Glutamatergic neuron (in vitro differentiated cells): ENCODE measurements around the gene PCDHGA2. TPM values are rescaled to one million over a fixed set of nuclear protein-coding genes. Genes with fewer than 3 reads are reported as not detected.

Experiments
- DNase-seq: peaks from one replicate; pipeline ENCODE4 v3.0.0; 2022
- H3K27ac Mint-ChIP-seq: one replicate; pipeline ENCODE4 v1.8.0; 2020; ENCODE audit warnings: mild to moderate bottlenecking, mixed read lengths, inconsistent platforms; ENCODE audit not compliant: unreplicated experiment
- H3K27me3 Mint-ChIP-seq: one replicate; pipeline ENCODE4 v1.8.0; 2020; ENCODE audit warnings: mild to moderate bottlenecking, moderate library complexity, mixed read lengths, inconsistent platforms; ENCODE audit not compliant: unreplicated experiment
- H3K36me3 Mint-ChIP-seq: one replicate; pipeline ENCODE4 v1.8.0; 2020; ENCODE audit warnings: mild to moderate bottlenecking, mixed read lengths, inconsistent platforms; ENCODE audit not compliant: unreplicated experiment
- H3K4me1 Mint-ChIP-seq: one replicate; pipeline ENCODE4 v1.8.0; 2020; ENCODE audit warnings: mild to moderate bottlenecking, low read depth, mixed read lengths, inconsistent platforms; ENCODE audit not compliant: unreplicated experiment
- H3K4me3 Mint-ChIP-seq: one replicate; pipeline ENCODE4 v1.8.0; 2020; ENCODE audit warnings: mild to moderate bottlenecking, mixed read lengths, inconsistent platforms; ENCODE audit not compliant: unreplicated experiment
- H3K9me3 Mint-ChIP-seq: one replicate; pipeline ENCODE4 v1.8.0; 2020; ENCODE audit warnings: mild to moderate bottlenecking, moderate library complexity, mixed read lengths, inconsistent platforms; ENCODE audit not compliant: unreplicated experiment
- total RNA-seq: library from RNA; stranded (reverse); fragmentation: NEBNext Ultra II Directional; extraction: Animal tissue kit (Norgen Biotek cat#: 25700); gene quantifications from one replicate; pipeline ENCODE4 v1.2.1, GENCODE V29; 2021; ENCODE audit not compliant: unreplicated experiment
- TF ChIP-seq, protein P1 (sequence below): fragments of 200-600 bp; sonication (generic); IDR thresholded peaks from one replicate; pipeline ENCODE4 v1.5.0; 2021; ENCODE audit not compliant: partially characterized antibody, unreplicated experiment

PCDHGA2 gene
- total RNA-seq, 1 donor from 2014 or later, result 3.0 TPM

DNA sequence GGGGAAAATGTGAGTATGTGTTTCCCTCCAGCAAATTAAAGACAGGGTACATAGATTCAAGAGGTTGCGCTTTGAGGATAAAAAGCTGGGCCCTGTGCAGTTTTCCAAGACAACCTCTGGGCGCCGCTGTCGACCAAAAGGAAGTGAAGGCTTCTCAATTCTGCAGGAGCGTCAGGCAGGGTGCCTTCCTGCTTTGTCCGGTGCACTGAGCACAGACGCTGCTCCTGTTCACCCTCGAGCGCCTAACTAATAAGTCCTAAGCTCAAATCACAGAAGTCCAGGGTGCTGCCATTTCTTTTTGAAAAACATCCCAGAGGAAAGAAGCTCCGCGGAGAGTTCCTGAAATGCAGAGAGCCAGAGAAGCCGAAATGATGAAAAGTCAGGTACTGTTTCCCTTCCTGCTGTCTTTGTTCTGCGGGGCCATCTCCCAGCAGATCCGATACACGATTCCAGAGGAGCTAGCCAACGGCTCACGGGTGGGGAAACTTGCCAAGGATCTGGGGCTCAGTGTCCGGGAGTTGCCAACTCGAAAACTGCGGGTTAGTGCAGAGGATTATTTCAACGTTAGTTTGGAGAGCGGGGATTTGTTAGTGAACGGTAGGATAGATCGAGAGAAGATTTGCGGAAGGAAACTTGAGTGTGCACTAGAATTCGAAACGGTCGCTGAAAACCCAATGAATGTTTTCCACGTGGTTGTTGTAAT is 11.5 kb downstream of the PCDHGA2 start, which contains the start of gene PCDHGB1:
Gene PCDHGB1, plus strand, starts transcription at position 183 of the 703 bp plus-strand sequence. Its CDS starts 162 bp downstream, at position 345.
- no peak within 1 kb of the TSS for H3K27ac Mint-ChIP-seq
- DNase-seq, result peak; percentile 39
- TF ChIP-seq, protein P1, sequence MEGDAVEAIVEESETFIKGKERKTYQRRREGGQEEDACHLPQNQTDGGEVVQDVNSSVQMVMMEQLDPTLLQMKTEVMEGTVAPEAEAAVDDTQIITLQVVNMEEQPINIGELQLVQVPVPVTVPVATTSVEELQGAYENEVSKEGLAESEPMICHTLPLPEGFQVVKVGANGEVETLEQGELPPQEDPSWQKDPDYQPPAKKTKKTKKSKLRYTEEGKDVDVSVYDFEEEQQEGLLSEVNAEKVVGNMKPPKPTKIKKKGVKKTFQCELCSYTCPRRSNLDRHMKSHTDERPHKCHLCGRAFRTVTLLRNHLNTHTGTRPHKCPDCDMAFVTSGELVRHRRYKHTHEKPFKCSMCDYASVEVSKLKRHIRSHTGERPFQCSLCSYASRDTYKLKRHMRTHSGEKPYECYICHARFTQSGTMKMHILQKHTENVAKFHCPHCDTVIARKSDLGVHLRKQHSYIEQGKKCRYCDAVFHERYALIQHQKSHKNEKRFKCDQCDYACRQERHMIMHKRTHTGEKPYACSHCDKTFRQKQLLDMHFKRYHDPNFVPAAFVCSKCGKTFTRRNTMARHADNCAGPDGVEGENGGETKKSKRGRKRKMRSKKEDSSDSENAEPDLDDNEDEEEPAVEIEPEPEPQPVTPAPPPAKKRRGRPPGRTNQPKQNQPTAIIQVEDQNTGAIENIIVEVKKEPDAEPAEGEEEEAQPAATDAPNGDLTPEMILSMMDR, result no peak
- H3K27me3 Mint-ChIP-seq, result peaks cover 7% of the 10 kb centered on the region
- H3K9me3 Mint-ChIP-seq, result peaks cover 21% of the 10 kb centered on the region
- H3K36me3 Mint-ChIP-seq, result peaks cover 59% of the 10 kb centered on the region
- H3K4me1 Mint-ChIP-seq, result no peaks in the 10 kb centered on the region
- H3K4me3 Mint-ChIP-seq, result peak within 1 kb of the TSS; percentile 69

DNA sequence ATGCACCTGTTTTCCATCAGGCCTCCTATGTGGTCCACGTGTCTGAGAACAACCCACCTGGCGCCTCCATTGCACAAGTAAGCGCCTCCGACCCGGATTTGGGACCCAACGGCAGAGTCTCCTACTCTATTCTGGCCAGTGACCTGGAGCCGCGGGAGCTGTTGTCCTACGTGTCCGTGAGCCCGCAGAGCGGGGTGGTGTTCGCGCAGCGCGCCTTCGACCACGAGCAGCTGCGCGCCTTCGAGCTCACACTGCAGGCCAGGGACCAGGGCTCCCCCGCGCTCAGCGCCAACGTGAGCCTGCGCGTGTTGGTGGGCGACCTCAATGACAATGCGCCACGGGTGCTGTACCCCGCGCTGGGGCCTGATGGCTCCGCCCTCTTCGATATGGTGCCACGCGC is 13.0 kb downstream of the PCDHGA2 start:
- TF ChIP-seq, protein P1, result no peak
- H3K27ac Mint-ChIP-seq, result no peak overlapping the region
- peaks cover 62% of the 10 kb centered on the region for H3K36me3 Mint-ChIP-seq
- H3K27me3 Mint-ChIP-seq, result peaks cover 10% of the 10 kb centered on the region
- DNase-seq, result no peak
- peaks cover 26% of the 10 kb centered on the region for H3K9me3 Mint-ChIP-seq
- H3K4me3 Mint-ChIP-seq, result no peak overlapping the region
- no peaks in the 10 kb centered on the region for H3K4me1 Mint-ChIP-seq

DNA sequence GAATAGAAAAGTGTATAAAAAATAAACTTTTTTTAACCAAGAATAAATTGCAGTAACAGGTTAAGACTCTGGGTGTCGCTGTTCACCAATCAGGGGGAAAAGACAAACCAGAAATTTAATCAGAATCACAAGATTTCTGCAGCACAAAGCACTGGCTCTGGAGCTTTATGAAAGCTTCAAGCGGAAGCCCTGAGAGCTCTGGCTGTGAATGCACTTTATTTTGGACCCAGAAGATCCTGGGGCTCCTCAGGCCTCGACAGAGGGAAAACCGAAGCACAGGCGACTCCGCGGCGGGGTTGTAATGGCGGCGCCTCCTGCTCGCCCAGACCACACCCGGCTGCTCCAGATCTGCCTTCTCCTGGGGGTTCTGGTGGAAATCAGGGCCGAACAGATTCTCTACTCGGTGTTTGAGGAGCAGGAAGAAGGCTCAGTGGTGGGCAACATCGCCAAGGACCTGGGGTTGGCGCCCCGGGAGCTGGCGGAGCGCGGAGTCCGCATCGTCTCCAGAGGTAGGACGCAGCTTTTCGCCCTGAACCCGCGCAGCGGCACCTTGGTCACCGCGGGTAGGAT is 16.4 kb downstream of the PCDHGA2 start, which contains the start of gene PCDHGA4:
Gene PCDHGA4, plus strand, starts transcription at position 122 of the 570 bp plus-strand sequence. Its CDS starts 87 bp downstream, at position 209.
- no peak within 1 kb of the TSS for H3K4me3 Mint-ChIP-seq
- H3K36me3 Mint-ChIP-seq, result peaks cover 50% of the 10 kb centered on the region
- H3K27ac Mint-ChIP-seq, result no peak within 1 kb of the TSS
- H3K27me3 Mint-ChIP-seq, result peaks cover 12% of the 10 kb centered on the region
- H3K4me1 Mint-ChIP-seq, result no peaks in the 10 kb centered on the region
- TF ChIP-seq, protein P1, result peak; percentile 60
- no peak for DNase-seq
- H3K9me3 Mint-ChIP-seq, result peaks cover 25% of the 10 kb centered on the region

DNA sequence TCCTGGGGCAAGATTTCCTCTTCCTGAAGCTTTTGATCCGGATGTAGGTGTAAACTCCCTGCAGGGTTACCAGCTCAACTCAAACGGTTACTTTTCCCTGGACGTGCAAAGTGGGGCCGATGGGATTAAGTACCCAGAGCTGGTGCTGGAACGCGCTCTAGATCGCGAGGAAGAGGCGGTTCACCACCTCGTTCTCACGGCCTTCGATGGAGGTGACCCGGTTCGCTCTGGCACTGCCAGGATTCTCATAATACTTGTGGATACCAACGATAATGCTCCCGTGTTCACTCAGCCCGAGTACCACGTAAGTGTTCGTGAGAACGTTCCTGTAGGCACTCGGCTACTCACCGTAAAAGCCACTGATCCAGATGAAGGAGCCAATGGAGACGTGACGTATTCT is 17.1 kb downstream of the PCDHGA2 start:
- H3K27ac Mint-ChIP-seq, result no peak overlapping the region
- peaks cover 14% of the 10 kb centered on the region for H3K27me3 Mint-ChIP-seq
- TF ChIP-seq, protein P1, result no peak
- H3K4me3 Mint-ChIP-seq, result no peak overlapping the region
- peaks cover 27% of the 10 kb centered on the region for H3K9me3 Mint-ChIP-seq
- H3K36me3 Mint-ChIP-seq, result peaks cover 52% of the 10 kb centered on the region
- no peaks in the 10 kb centered on the region for H3K4me1 Mint-ChIP-seq
- no peak for DNase-seq

DNA sequence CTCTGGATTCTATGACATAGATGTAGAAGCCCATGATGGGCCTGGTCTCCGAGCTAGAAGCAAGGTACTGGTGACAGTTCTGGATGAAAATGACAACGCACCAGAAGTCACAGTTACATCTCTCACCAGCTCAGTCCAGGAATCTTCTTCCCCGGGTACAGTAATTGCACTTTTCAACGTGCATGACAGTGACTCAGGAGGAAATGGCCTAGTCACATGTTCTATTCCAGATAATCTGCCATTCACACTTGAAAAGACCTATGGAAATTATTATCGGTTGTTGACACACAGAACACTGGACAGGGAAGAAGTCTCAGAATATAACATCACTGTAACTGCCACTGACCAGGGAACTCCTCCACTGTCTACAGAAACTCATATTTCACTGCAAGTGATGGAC is 17.6 kb downstream of the PCDHGA2 start:
- TF ChIP-seq, protein P1, result no peak
- Mint-ChIP-seq H3K9me3 (peaks cover 32% of the 10 kb centered on the region), H3K4me1 (no peaks in the 10 kb centered on the region), H3K4me3 (no peak overlapping the region), H3K27ac (no peak overlapping the region), H3K36me3 (peaks cover 56% of the 10 kb centered on the region), H3K27me3 (peaks cover 17% of the 10 kb centered on the region)
- DNase-seq, result no peak
